HCT116 (cell line): ENCODE data around the gene GRID2IP.

Experiments
- CBX3 ChIP-seq: IDR thresholded peaks from 2 replicates; pipeline ENCODE4 v1.6.1; 2012; ENCODE audit warnings: low read depth
- ELF1 ChIP-seq: IDR thresholded peaks from 2 replicates; pipeline ENCODE4 v1.6.1; 2012; ENCODE audit warnings: low read depth, borderline replicate concordance
- SP1 ChIP-seq: IDR thresholded peaks from 2 replicates; pipeline ENCODE4 v1.6.1; 2012; ENCODE audit warnings: low read depth

GRCh38 chr7:6448943-6449543, 102.2 kb downstream of the GRID2IP start:
- TF ChIP-seq CBX3: no peak
- no peak for TF ChIP-seq ELF1
- no peak for TF ChIP-seq SP1
